ENCODE measurements around the gene SULT1C4.
A peak's percentile ranks its signal among the peaks of the same experiment; 100 is the strongest.
"Not testable (repeated sequence)": the region's sequence is repeated elsewhere in the genome, so short reads cannot be mapped to it uniquely, and the experiment has no call there.

Gene SULT1C4

DNA sequence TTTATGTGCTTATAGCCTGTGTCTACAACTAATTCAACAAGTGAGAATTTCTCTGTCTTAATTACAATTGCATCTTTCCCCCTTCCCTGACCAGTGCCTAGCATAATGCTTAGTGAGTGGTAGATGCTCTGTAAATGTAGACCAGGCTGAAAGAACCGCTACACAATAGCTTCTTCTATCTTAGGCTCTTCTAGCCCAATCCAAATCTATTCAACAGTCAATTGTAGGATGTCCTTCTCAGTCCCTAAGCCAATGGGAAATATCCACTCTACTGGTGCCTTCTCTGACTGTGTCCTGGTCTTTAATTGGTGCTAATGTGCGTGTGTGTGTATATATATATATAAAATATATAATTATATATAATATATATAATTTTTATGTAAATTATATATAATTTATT lies 37.2 kb downstream of the SULT1C4 start:
- no peak for DNase-seq

DNA sequence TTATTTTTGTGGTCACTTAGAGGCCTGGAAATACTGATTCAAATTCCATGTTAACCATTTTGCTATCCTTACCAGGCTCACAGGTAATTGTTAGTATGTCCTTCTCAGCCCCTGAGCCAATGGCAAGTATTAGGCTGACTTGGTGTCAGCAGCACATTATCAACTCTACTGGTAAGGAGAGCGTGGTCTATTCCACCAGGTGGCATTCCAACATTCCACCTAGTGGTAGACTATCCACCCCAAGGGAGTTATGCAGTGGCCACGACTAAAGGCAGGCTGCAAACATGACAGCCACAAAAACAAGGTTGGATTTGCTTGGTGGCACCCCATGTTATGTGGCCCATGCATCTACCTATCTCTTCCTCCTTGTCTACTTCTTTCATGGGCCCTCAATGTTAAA lies 39.5 kb downstream of the SULT1C4 start:
- DNase-seq: peak; percentile 59

DNA sequence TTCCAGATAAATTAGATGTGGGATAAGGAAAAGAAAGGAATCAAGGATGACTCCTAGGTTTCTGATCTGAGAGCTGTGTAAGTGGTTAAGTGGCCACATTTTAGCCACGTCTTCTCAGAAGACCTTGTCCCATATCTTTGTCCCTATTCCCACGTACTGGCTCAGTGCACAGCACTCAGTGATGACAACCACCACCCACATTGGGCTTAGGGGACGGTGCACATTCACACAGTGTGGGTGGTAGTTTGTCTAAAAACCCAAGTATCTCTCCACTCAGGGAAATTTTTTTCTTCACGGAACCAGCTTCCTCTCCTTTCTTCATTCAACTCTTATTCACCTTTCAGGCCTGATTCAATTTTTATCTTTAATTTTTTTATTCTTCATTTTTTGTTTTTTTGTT lies 40.7 kb downstream of the SULT1C4 start:
- DNase-seq: no peak

DNA sequence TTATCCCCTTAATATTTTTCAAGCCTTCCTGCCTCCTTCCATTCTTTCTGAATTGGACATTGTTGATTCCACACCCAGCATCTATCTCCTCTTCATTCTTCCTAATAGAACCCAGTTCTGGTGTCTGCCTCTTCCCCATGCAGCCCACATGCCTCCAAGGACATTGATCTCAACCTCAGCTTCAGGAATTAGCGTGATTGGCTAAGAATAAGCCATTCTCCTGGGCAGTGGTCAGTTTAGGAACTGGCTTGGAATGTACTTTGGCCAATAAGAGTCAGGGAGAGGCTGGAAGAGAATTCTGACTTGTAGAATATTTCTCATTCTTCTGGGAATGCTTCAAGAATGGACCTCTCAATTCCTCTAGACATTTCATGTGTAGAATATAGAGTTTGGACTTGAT lies 45.3 kb downstream of the SULT1C4 start:
- no peak for DNase-seq

DNA sequence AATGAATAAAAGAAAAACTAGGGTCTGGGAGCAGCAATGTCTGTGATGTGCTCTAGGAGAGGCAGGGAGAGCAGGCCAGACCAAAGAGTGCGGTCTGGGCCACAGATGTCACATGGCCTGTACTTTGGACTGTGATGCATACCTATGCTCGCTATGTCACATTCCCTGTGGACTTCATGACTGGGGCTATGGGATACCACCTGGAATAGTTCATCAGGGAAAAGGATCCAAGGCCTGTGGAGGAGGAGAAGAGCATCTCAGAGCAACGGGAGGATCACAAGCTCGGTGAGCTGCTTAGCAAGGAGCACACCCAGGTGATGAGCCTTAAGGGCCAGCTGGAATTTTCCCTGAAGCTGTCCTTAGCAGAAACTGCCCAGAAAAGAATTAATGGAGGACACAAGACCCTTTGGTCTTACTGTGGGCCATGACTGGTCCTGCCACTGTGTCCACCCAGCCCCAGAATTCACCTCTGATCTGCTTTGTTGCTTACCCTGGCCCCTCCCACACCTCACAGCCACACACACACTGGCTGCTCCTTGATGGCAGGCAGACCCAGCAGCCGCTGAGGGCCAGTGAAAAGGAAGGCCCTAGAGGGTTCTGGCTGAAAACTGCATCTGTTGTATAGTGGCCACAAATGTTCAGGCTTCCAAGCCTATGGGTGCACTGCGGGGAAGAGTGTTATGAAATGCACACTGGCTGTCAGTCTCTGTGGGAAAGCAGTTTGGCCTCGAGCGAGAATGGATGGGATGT lies 45.9 kb downstream of the SULT1C4 start:
- DNase-seq: no peak

DNA sequence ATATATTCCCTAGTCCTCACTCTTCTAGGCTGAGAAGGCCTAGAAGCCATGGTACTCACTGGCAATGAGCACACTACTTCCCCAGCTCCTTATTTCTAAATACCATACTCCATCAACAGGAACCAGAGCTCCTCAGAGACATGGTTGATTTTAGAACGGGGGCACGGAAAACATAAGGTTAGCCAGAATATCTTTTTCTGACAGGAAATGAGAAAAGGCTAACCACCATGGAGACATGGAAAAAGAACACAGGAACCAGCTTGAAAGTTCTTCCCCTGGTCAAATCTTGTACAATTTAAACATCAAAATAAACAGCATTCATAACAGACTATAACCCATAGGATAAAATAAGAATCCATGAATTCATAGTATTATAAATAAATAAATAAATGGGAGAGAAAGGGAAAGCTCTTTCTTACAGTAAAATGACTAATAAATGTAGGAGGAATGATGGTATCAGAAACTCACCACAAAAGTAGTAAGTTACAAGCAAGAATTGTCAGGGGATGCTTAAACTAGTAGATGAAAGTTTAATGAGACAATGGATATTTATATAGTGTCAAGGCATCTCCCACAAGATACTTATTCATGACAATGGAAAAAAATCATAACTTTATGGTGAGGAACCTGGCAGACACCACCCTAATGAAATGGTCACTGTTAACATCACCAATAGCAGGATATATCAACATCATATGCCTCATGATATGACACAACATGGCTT lies 50.7 kb downstream of the SULT1C4 start:
- DNase-seq: no peak

DNA sequence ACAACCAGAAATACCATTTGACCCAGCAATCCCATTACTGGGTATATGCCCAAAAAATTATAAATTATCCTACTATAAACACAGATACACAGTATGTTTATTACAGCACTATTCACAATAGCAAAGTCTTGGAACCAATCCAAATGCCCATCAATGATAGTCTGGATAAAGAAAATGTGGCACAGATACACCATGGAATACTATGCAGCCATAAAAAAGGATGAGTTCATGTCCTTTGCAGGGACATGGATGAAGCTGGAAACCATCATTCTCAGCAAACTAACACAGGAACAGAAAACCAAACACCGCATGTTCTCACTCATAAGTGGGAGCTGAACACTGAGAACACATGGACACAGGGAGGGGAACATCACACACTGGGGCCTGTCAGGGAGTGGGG lies 57.8 kb downstream of the SULT1C4 start:
- DNase-seq: not testable (repeated sequence)

DNA sequence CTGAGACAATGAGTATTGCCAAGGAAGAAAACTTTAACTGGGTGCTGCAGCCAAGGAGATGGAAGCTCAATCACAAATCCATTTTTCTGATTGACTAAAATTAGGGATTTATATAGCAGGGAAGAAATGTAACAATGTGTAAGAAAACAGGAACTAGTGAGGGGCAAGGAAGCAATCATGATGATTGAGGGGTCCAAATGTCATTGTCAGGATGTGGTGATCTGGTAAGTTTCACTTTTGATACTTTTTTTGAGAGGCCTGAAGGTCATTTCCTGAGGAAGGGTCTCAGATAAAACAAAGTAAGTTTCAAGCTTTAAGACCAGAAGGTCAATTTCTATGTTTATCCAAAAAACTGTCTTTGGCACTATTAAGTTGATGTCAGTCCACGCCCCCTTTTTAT lies 59.2 kb downstream of the SULT1C4 start:
- no peak for DNase-seq
